GM21786 (cell line): ENCODE results near the gene GPC5.

Experiments used
- ATAC-seq: cut with Tn5 transposase; IDR thresholded peaks from one replicate; pipeline ENCODE4 v1.9.1; 2021; ENCODE audit not compliant: unreplicated experiment

Gene GPC5

GRCh38 chr13:91534996-91535395, 136.6 kb downstream of the GPC5 start:
- no peak for ATAC-seq

- ATAC-seq: no peak
Observed at GRCh38 chr13:91537376-91537775, 139.0 kb downstream of the GPC5 start.

GRCh38 chr13:91539286-91540157, 141.1 kb downstream of the GPC5 start:
- ATAC-seq: no peak

GRCh38 chr13:91540158-91540736, 141.8 kb downstream of the GPC5 start:
- ATAC-seq: no peak

GRCh38 chr13:91544723-91545122, 146.3 kb downstream of the GPC5 start:
- no peak for ATAC-seq

GRCh38 chr13:91546900-91547299, 148.5 kb downstream of the GPC5 start:
- ATAC-seq: no peak

GRCh38 chr13:91553584-91553983, 155.2 kb downstream of the GPC5 start:
- ATAC-seq: no peak

GRCh38 chr13:91554101-91554500, 155.7 kb downstream of the GPC5 start:
- ATAC-seq: no peak

GRCh38 chr13:91557328-91558090, 159.1 kb downstream of the GPC5 start:
- ATAC-seq: no peak

- no peak for ATAC-seq
Observed at GRCh38 chr13:91563799-91564198, 165.4 kb downstream of the GPC5 start.

- no peak for ATAC-seq
Observed at GRCh38 chr13:91564396-91564795, 166.0 kb downstream of the GPC5 start.

GRCh38 chr13:91565296-91565695, 166.9 kb downstream of the GPC5 start:
- no peak for ATAC-seq

- ATAC-seq: no peak
Observed at GRCh38 chr13:91567485-91568207, 169.2 kb downstream of the GPC5 start.

- ATAC-seq: no peak
Observed at GRCh38 chr13:91571681-91572080, 173.3 kb downstream of the GPC5 start.

- no peak for ATAC-seq
Observed at GRCh38 chr13:91572439-91572838, 174.0 kb downstream of the GPC5 start.

GRCh38 chr13:91572944-91573598, 174.7 kb downstream of the GPC5 start:
- no peak for ATAC-seq

GRCh38 chr13:91574766-91575165, 176.3 kb downstream of the GPC5 start:
- no peak for ATAC-seq

- ATAC-seq: no peak
Observed at GRCh38 chr13:91576590-91576989, 178.2 kb downstream of the GPC5 start.

GRCh38 chr13:91579320-91579719, 180.9 kb downstream of the GPC5 start:
- ATAC-seq: no peak

GRCh38 chr13:91580749-91581148, 182.3 kb downstream of the GPC5 start:
- no peak for ATAC-seq

- ATAC-seq: no peak
Observed at GRCh38 chr13:91586609-91587008, 188.2 kb downstream of the GPC5 start.
